Loucy (cell line): ENCODE measurements around the gene MISP.

Experiments used
- H2AFZ ChIP-seq: fragments of 200-600 bp; sonication (generic); 2 replicates; pipeline ENCODE4 v1.6.0; 2016; ENCODE audit warnings: antibody characterized with exemption, mild to moderate bottlenecking, low read length, moderate library complexity
- H3F3A ChIP-seq: fragments of 200-600 bp; 2 replicates; pipeline ENCODE4 v1.6.0; 2016; ENCODE audit warnings: antibody characterized with exemption, low read depth, mild to moderate bottlenecking
- H3K27me3 ChIP-seq: fragments of 200-600 bp; sonication (generic); 2 replicates; pipeline ENCODE4 v1.6.1; 2014; ENCODE audit warnings: low read length, mild to moderate bottlenecking; ENCODE audit not compliant: insufficient read depth, poor library complexity, severe bottlenecking
- H3K36me3 ChIP-seq: fragments of 200-600 bp; sonication (generic); 2 replicates; pipeline ENCODE4 v1.6.1; 2016; ENCODE audit warnings: low read length; ENCODE audit not compliant: insufficient read depth
- H3K4me1 ChIP-seq: fragments of 200-600 bp; sonication (generic); 2 replicates; pipeline ENCODE4 v1.5.1; 2014; ENCODE audit warnings: low read length, mild to moderate bottlenecking; ENCODE audit not compliant: insufficient read depth, poor library complexity, severe bottlenecking
- H3K4me2 ChIP-seq: fragments of 200-600 bp; sonication (generic); 2 replicates; pipeline ENCODE4 v1.6.0; 2014; ENCODE audit warnings: antibody characterized with exemption, low read length, low read depth, mild to moderate bottlenecking; ENCODE audit not compliant: poor library complexity, severe bottlenecking
- H3K4me3 ChIP-seq: fragments of 200-600 bp; sonication (generic); 2 replicates; pipeline ENCODE4 v1.5.1; 2014; ENCODE audit warnings: low read length, mild to moderate bottlenecking, mixed read lengths; ENCODE audit not compliant: poor library complexity, severe bottlenecking
- H3K79me2 ChIP-seq: fragments of 200-600 bp; sonication (generic); 2 replicates; pipeline ENCODE4 v1.6.1; 2014; ENCODE audit warnings: low read length; ENCODE audit not compliant: insufficient read depth
- H3K9ac ChIP-seq: fragments of 200-600 bp; sonication (generic); 2 replicates; pipeline ENCODE4 v1.6.0; 2014; ENCODE audit warnings: mild to moderate bottlenecking, low read depth, low read length, moderate library complexity; ENCODE audit not compliant: poor library complexity, severe bottlenecking
- H3K9me2 ChIP-seq: fragments of 200-600 bp; sonication (generic); replicated peaks from 2 replicates; pipeline ENCODE4 v1.6.1; 2016; ENCODE audit warnings: low read depth, low read length, mixed read lengths
- H3K9me3 ChIP-seq: fragments of 200-600 bp; sonication (generic); 2 replicates; pipeline ENCODE4 v1.6.1; 2014; ENCODE audit warnings: mild to moderate bottlenecking, antibody characterized with exemption, low read length, low read depth; ENCODE audit not compliant: insufficient read depth
- H4K20me1 ChIP-seq: fragments of 200-600 bp; sonication (generic); 2 replicates; pipeline ENCODE4 v1.6.0; 2014; ENCODE audit warnings: antibody characterized with exemption, low read length, mild to moderate bottlenecking; ENCODE audit not compliant: insufficient read depth, poor library complexity, severe bottlenecking
- EZH2phosphoT487 ChIP-seq: fragments of 200-600 bp; IDR thresholded peaks from 2 replicates; pipeline ENCODE4 v1.6.1; 2018; ENCODE audit warnings: antibody characterized with exemption, mild to moderate bottlenecking, moderate library complexity, borderline replicate concordance
- TF ChIP-seq, protein P1 (sequence below): fragments of 200-600 bp; sonication (generic); conservative IDR thresholded peaks from 2 replicates; pipeline ENCODE4 v1.5.1; 2014; ENCODE audit warnings: mild to moderate bottlenecking, antibody characterized with exemption, low read length

Gene MISP

DNA sequence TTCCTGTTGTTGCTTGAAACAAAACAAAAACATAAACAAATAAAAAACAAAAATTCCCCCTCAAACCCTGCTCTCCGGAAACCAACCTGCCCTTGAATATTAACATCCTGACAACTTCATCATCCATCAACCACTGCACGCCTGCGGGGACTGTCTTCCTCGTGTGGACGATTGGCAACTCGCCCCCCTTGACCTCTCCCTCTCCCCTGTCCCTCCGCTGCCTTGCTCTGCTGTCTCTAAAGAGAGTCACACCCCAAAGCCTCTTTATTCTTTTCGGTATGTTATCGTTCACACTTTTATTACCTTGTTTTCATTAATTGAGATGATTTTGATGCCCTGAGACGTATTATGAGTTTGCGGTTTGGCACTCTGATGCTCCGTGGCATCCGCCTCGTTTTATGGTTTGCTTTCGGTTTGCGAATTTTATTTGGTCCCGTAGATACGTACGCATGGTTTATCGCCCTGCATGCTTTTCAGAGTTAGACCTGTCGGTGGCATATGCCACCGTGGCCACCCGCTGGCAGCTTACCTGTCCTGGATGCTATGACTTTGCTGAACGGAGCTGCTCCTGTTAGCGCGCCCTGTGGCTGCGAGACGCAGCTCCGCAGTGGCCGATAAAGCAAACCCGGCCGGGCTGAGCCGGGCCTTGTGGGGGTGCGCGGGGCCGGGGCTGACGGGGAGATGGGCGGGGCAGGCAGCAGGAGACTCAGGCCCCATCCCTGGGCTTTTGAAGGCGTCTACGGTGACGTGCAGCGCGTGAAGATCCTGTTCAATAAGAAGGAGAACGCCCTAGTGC, 56.9 kb downstream of the MISP start:
- H3K79me2 ChIP-seq, result peaks cover 64% of the 10 kb centered on the region
- H4K20me1 ChIP-seq, result peaks cover 86% of the 10 kb centered on the region
- no peaks in the 10 kb centered on the region for H3K9me2 ChIP-seq
- TF ChIP-seq EZH2phosphoT487, result no peak
- H3F3A ChIP-seq, result peaks cover 18% of the 10 kb centered on the region; the same call in 1 of the 2 replicates
- H3K4me1 ChIP-seq, result no peaks in the 10 kb centered on the region
- H2AFZ ChIP-seq, result no peak overlapping the region
- H3K9me3 ChIP-seq, result no peaks in the 10 kb centered on the region
- no peak overlapping the region for H3K4me2 ChIP-seq
- no peak overlapping the region for H3K4me3 ChIP-seq
- H3K9ac ChIP-seq, result no peak overlapping the region
- H3K36me3 ChIP-seq, result peaks cover 94% of the 10 kb centered on the region; the same call in 1 of the 2 replicates
- H3K27me3 ChIP-seq, result no peaks in the 10 kb centered on the region

DNA sequence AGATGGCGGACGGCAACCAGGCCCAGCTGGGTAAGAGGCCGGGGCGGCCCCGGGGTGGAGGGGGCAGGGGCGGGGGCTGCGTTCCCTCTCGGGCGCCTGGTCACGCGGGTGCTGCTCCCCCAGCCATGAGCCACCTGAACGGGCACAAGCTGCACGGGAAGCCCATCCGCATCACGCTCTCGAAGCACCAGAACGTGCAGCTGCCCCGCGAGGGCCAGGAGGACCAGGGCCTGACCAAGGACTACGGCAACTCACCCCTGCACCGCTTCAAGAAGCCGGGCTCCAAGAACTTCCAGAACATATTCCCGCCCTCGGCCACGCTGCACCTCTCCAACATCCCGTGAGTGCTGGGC, 57.5 kb downstream of the MISP start:
- peaks cover 91% of the 10 kb centered on the region; the same call in 1 of the 2 replicates for H3K36me3 ChIP-seq
- H3K4me3 ChIP-seq, result no peak overlapping the region
- H3K4me1 ChIP-seq, result no peaks in the 10 kb centered on the region
- H3K9ac ChIP-seq, result no peak overlapping the region
- H3K27me3 ChIP-seq, result no peaks in the 10 kb centered on the region
- H3K79me2 ChIP-seq, result peaks cover 59% of the 10 kb centered on the region
- H2AFZ ChIP-seq, result no peak overlapping the region
- TF ChIP-seq, protein P1, sequence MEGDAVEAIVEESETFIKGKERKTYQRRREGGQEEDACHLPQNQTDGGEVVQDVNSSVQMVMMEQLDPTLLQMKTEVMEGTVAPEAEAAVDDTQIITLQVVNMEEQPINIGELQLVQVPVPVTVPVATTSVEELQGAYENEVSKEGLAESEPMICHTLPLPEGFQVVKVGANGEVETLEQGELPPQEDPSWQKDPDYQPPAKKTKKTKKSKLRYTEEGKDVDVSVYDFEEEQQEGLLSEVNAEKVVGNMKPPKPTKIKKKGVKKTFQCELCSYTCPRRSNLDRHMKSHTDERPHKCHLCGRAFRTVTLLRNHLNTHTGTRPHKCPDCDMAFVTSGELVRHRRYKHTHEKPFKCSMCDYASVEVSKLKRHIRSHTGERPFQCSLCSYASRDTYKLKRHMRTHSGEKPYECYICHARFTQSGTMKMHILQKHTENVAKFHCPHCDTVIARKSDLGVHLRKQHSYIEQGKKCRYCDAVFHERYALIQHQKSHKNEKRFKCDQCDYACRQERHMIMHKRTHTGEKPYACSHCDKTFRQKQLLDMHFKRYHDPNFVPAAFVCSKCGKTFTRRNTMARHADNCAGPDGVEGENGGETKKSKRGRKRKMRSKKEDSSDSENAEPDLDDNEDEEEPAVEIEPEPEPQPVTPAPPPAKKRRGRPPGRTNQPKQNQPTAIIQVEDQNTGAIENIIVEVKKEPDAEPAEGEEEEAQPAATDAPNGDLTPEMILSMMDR, result no peak
- TF ChIP-seq EZH2phosphoT487, result no peak
- no peak overlapping the region for H3K4me2 ChIP-seq
- no peaks in the 10 kb centered on the region for H3K9me2 ChIP-seq
- no peaks in the 10 kb centered on the region for H3K9me3 ChIP-seq
- peaks cover 83% of the 10 kb centered on the region for H4K20me1 ChIP-seq
- peaks cover 18% of the 10 kb centered on the region; the same call in 1 of the 2 replicates for H3F3A ChIP-seq

DNA sequence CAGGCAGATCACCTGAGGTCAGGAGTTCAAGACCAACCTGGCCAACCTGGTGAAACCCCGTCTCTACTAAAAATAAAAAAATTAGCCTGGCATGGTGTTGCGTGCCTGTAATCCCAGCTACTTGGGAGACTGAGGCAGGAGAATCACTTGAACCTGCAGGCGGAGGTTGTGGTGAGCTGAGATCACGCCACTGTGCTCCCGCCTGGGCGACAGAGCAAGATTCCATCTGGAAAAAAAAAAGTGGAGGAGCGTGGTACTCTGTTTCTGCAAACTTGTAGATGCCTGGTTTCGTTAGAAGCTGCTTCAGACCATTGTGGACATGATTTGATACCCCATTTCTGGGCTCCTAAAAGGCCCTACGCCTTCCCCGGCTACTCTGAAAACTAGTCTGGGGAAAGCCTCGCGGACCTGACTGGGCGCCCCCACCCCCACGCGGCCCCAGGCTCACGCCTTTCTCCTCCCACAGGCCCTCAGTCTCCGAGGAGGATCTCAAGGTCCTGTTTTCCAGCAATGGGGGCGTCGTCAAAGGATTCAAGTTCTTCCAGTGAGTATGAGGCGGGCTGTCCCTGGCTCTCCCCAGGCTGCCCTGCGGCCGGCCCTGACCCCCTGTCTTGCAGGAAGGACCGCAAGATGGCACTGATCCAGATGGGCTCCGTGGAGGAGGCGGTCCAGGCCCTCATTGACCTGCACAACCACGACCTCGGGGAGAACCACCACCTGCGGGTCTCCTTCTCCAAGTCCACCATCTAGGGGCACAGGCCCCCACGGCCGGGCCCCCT, 59.4 kb downstream of the MISP start:
- H3K9me3 ChIP-seq, result no peaks in the 10 kb centered on the region
- H3K36me3 ChIP-seq, result peaks cover 78% of the 10 kb centered on the region; the same call in 1 of the 2 replicates
- H2AFZ ChIP-seq, result no peak overlapping the region
- no peaks in the 10 kb centered on the region for H3K4me1 ChIP-seq
- no peaks in the 10 kb centered on the region for H3K27me3 ChIP-seq
- no peak overlapping the region for H3K4me2 ChIP-seq
- no peak overlapping the region for H3K4me3 ChIP-seq
- H3K9ac ChIP-seq, result no peak overlapping the region
- peaks cover 67% of the 10 kb centered on the region for H4K20me1 ChIP-seq
- no peak for TF ChIP-seq EZH2phosphoT487
- TF ChIP-seq, protein P1, result no peak
- H3F3A ChIP-seq, result peaks cover 18% of the 10 kb centered on the region; the same call in 1 of the 2 replicates
- H3K79me2 ChIP-seq, result peaks cover 40% of the 10 kb centered on the region
- no peaks in the 10 kb centered on the region for H3K9me2 ChIP-seq
